IPS-11a (cell line): Measurements from ENCODE around the gene ZNF605.
A peak's percentile ranks its signal among the peaks of the same experiment; 100 is the strongest.
"Not testable (repeated sequence)": the region's sequence is repeated elsewhere in the genome, so short reads cannot be mapped to it uniquely, and the experiment has no call there.

Experiments
- H3K4me3 ChIP-seq: one replicate; pipeline ENCODE4 v1.5.1; 2013; ENCODE audit warnings: low read depth, low read length, control low read depth

Gene ZNF605

GRCh38 chr12:132949936-132950837 lies 5.9 kb downstream of the ZNF605 start:
- H3K4me3 ChIP-seq = no peak overlapping the region

- no peak overlapping the region for H3K4me3 ChIP-seq
Observed at GRCh38 chr12:132948146-132949066, 7.7 kb downstream of the ZNF605 start.

- no peak overlapping the region for H3K4me3 ChIP-seq
Observed at GRCh38 chr12:132946246-132946820, 9.8 kb downstream of the ZNF605 start.

GRCh38 chr12:132945806-132946205 lies 10.3 kb downstream of the ZNF605 start:
- no peak overlapping the region for H3K4me3 ChIP-seq

- no peak overlapping the region for H3K4me3 ChIP-seq
Observed at GRCh38 chr12:132942611-132943010, 13.5 kb downstream of the ZNF605 start.

GRCh38 chr12:132941336-132941954 lies 14.7 kb downstream of the ZNF605 start:
- H3K4me3 ChIP-seq = no peak overlapping the region

- H3K4me3 ChIP-seq = no peak overlapping the region
Observed at GRCh38 chr12:132940071-132940719, 15.9 kb downstream of the ZNF605 start.

- H3K4me3 ChIP-seq = not testable (repeated sequence)
Observed at GRCh38 chr12:132938807-132939206, 17.3 kb downstream of the ZNF605 start.

GRCh38 chr12:132937476-132937875 lies 18.6 kb downstream of the ZNF605 start:
- H3K4me3 ChIP-seq = no peak overlapping the region

GRCh38 chr12:132936921-132937320 lies 19.2 kb downstream of the ZNF605 start:
- H3K4me3 ChIP-seq = not testable (repeated sequence)

GRCh38 chr12:132936163-132936562 lies 19.9 kb downstream of the ZNF605 start:
- no peak overlapping the region for H3K4me3 ChIP-seq

GRCh38 chr12:132926415-132926833 lies 29.7 kb downstream of the ZNF605 start:
- no peak overlapping the region for H3K4me3 ChIP-seq

GRCh38 chr12:132925597-132926414 lies 30.3 kb downstream of the ZNF605 start:
- no peak overlapping the region for H3K4me3 ChIP-seq

- no peak overlapping the region for H3K4me3 ChIP-seq
Observed at GRCh38 chr12:132924356-132924755, 31.8 kb downstream of the ZNF605 start.

- H3K4me3 ChIP-seq = no peak overlapping the region
Observed at GRCh38 chr12:132923356-132923909, 32.7 kb downstream of the ZNF605 start.

- no peak overlapping the region for H3K4me3 ChIP-seq
Observed at GRCh38 chr12:132922676-132923075, 33.4 kb downstream of the ZNF605 start.

- no peak overlapping the region for H3K4me3 ChIP-seq
Observed at GRCh38 chr12:132921685-132922084, 34.4 kb downstream of the ZNF605 start.

- no peak overlapping the region for H3K4me3 ChIP-seq
Observed at GRCh38 chr12:132918680-132919079, 37.4 kb downstream of the ZNF605 start.

- H3K4me3 ChIP-seq = peak overlapping the region; percentile 67
Observed at GRCh38 chr12:132909030-132909368, 47.1 kb downstream of the ZNF605 start.
